ENCODE data around the gene LARP1.
A peak's percentile ranks its signal among the peaks of the same experiment; 100 is the strongest.
"Not testable (repeated sequence)": the region's sequence is repeated elsewhere in the genome, so short reads cannot be mapped to it uniquely, and the experiment has no call there.

LARP1 gene

DNA sequence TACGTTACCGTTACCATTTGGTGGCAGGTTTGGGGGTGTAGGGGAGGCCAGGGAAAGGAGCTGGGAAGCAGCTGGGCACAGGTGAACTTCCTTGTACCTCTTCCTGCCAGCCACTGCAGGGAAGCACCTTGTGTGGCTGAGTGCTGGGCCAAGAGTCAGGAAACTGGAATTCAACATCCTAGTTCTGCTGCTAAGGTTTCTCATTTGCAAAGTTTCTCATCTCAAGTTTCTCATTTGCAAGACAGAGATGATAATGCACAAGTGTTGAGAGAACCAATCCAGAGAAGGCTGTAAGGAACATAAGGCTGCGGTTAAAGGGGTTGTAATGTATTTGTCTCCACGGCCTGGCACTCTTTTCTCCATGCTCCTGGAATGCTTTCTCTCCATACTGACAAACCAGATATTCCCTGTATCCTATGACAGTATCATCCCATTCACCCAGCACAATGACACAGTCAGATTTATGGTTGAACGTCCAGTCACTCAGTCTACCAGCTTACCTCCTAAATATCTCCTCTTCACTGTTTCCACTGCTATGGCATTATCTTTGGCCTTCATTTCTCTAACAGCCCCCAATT lies 33.6 kb upstream of the LARP1 start:
- H3K27ac ChIP-seq (ENCODE audit: low read length), result peak overlapping the region; percentile 44
- no peaks in the 10 kb centered on the region for H3K27me3 ChIP-seq (ENCODE audit: control insufficient read depth, insufficient read depth, low read length)
- H3K4me1 ChIP-seq (ENCODE audit: control insufficient read depth, insufficient read depth, low read length), result peaks cover 1% of the 10 kb centered on the region; the same call in 1 of the 2 replicates
- no peaks in the 10 kb centered on the region for H3K9me3 ChIP-seq (ENCODE audit: control insufficient read depth, insufficient read depth, low read length)
- no CpG with 5 or more reads among the region's 5 CpGs for WGBS (ENCODE audit: insufficient coverage, insufficient read length)
- peak; percentile 70 for DNase-seq (ENCODE audit: low read depth, low spot score)
- no peak overlapping the region for H3K4me3 ChIP-seq (ENCODE audit: low read length)
- no peaks in the 10 kb centered on the region for H3K36me3 ChIP-seq (ENCODE audit: control insufficient read depth, insufficient read depth, low read length)

DNA sequence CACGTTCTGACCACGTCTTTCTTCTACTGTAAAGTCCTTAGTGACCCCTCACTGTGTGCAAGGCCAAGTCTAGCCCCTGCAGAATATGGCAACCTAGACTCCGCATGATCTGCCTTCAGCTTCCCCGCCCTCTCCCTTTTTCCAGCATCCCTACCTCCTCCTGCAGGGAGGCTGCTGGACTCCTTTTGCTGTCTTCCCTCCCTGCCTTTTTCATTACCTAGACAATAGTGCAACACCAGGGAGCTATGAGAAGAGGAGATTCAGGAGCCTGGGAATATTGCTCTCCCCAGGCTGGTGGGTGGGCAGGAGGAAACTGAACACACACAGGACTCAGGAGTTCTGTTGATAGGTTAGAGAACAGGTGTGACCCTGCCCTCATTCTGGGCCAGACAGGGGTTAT lies 33.1 kb upstream of the LARP1 start:
- H3K36me3 ChIP-seq (ENCODE audit: control insufficient read depth, insufficient read depth, low read length), result no peaks in the 10 kb centered on the region
- DNase-seq (ENCODE audit: low read depth, low spot score), result no peak
- H3K4me3 ChIP-seq (ENCODE audit: low read length), result no peak overlapping the region
- WGBS (ENCODE audit: insufficient coverage, insufficient read length), result no CpG with 5 or more reads among the region's 4 CpGs
- H3K9me3 ChIP-seq (ENCODE audit: control insufficient read depth, insufficient read depth, low read length), result no peaks in the 10 kb centered on the region
- peak overlapping the region; percentile 44 for H3K27ac ChIP-seq (ENCODE audit: low read length)
- no peaks in the 10 kb centered on the region for H3K27me3 ChIP-seq (ENCODE audit: control insufficient read depth, insufficient read depth, low read length)
- peaks cover 1% of the 10 kb centered on the region; the same call in 1 of the 2 replicates for H3K4me1 ChIP-seq (ENCODE audit: control insufficient read depth, insufficient read depth, low read length)

DNA sequence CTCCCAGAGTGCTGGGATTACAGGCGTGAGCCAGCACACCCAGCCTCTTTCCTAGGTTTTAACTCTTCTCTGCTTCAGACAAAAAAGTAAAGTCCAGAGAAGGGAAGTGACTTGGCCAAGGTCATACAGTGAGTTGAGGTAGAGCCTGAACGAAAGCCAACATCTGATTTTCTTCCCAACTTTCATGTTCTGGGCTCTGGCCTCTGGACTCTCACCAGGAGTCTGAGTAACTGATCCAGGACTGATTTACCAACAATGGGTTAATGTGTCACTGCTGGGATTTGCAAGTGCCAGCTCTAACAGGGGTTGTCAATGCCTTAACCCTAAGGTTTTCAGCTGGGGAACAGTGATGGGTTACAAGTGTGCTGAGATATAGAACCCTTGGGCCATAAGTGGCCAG lies 32.2 kb upstream of the LARP1 start:
- Histone ChIP-seq H3K9me3 (ENCODE audit: control insufficient read depth, insufficient read depth, low read length) (no peaks in the 10 kb centered on the region), H3K4me1 (ENCODE audit: control insufficient read depth, insufficient read depth, low read length) (peaks cover 1% of the 10 kb centered on the region; the same call in 1 of the 2 replicates), H3K36me3 (ENCODE audit: control insufficient read depth, insufficient read depth, low read length) (no peaks in the 10 kb centered on the region), H3K27me3 (ENCODE audit: control insufficient read depth, insufficient read depth, low read length) (no peaks in the 10 kb centered on the region), H3K4me3 (ENCODE audit: low read length) (no peak overlapping the region), H3K27ac (ENCODE audit: low read length) (no peak overlapping the region)
- no peak for DNase-seq (ENCODE audit: low read depth, low spot score)
- WGBS (ENCODE audit: insufficient coverage, insufficient read length), result no CpG with 5 or more reads among the region's 2 CpGs

DNA sequence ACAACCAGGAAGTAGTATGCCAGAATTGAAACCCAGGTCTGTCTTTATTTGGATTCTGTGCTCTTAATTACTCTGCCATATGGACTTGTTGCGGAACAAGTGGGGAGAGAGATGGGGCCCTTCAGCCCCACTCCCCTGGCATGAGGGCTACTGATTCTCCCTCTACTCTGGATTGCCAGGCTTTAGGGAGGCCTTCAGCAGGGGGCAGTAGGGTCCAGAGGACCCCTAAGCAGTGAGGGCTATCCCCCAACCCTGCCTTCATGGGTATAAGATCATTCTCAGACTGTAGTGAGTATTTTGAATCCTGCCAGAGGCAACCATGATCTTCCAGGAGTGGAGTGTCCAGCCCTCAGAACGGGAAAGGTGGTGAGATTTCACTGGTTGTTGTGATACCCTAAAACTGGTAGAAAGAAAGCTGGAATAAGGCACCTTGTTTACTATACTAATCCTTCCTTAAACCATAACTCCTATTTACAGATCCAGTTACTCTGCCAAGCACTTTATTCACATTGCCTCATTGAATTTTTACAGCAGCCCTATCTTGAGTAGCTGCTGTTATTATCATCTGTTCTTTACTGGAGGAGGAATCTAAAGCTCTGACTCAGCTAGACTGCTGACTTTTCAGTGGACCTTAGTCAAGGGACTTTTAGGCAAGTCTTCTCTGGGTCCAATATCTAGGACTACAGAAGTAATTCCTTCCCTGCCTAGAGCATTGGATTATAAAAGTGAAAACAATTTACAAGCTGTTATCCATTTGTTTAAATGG lies 31.3 kb upstream of the LARP1 start:
- H3K36me3 ChIP-seq (ENCODE audit: control insufficient read depth, insufficient read depth, low read length), result no peaks in the 10 kb centered on the region

DNA sequence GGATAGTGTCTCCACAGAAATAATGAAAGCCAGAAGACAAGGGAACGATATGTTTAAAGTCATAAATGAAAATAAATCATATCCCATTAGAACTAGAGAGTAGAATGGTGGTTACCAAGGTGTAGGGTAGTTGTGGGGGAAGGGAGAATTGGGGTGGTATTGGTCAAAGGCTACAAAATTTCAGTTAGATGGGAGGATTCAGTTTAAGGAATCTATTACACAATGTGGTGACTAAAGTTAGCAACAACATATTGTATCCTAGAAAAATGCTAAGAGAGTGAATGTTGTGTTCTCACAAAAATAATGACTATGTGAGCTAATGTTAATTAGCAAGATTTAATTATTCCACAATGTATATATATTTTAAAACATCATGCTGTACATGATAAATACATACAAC lies 27.8 kb upstream of the LARP1 start:
- Histone ChIP-seq H3K27ac (ENCODE audit: low read length) (no peak overlapping the region), H3K27me3 (ENCODE audit: control insufficient read depth, insufficient read depth, low read length) (no peaks in the 10 kb centered on the region), H3K36me3 (ENCODE audit: control insufficient read depth, insufficient read depth, low read length) (no peaks in the 10 kb centered on the region), H3K4me1 (ENCODE audit: control insufficient read depth, insufficient read depth, low read length) (no peaks in the 10 kb centered on the region), H3K4me3 (ENCODE audit: low read length) (no peak overlapping the region), H3K9me3 (ENCODE audit: control insufficient read depth, insufficient read depth, low read length) (no peaks in the 10 kb centered on the region)
- no peak for DNase-seq (ENCODE audit: low read depth, low spot score)
- WGBS (ENCODE audit: insufficient coverage, insufficient read length), result no CpG with 5 or more reads among the region's 1 CpG

More for the DNA sequence above, 31.3 kb upstream of the LARP1 start:
- no peaks in the 10 kb centered on the region for H3K27me3 ChIP-seq (ENCODE audit: control insufficient read depth, insufficient read depth, low read length)
- no peak overlapping the region for H3K27ac ChIP-seq (ENCODE audit: low read length)
- WGBS (ENCODE audit: insufficient coverage, insufficient read length), result no CpG with 5 or more reads among the region's 2 CpGs
- no peaks in the 10 kb centered on the region for H3K9me3 ChIP-seq (ENCODE audit: control insufficient read depth, insufficient read depth, low read length)
- no peak overlapping the region for H3K4me3 ChIP-seq (ENCODE audit: low read length)
- DNase-seq (ENCODE audit: low read depth, low spot score), result no peak
- peaks cover 1% of the 10 kb centered on the region; the same call in 1 of the 2 replicates for H3K4me1 ChIP-seq (ENCODE audit: control insufficient read depth, insufficient read depth, low read length)

DNA sequence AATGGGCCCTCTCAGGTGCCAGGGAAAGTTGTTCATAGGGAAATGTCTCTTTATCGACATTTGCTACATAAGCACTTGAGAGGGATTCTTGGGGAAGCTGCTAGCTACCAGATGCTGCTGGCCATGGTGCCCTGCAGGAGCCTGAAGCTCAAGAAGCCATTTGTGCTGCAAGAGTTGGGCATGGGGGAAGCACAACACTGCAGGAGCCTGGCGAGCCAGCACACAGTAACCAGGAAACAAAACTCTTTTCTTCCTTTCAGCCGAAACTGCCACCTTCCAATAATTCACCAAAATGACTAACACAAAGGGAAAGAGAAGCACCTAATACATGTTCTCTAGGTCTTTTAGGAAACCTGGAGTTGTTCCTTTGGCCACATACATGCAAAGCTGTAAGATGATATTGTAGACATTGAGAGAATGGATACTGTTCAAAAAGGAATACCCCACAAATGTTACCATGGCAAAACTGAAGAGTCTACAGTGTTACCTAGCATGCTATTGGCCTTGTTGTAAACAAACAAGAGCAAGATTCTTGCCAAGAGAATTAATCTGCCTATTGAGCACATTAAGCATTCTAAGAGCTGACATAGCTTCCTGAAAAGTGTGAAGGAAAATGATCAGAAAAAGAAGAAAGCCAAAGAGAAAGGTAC lies 26.1 kb upstream of the LARP1 start:
- WGBS (ENCODE audit: insufficient coverage, insufficient read length), result no CpG with 5 or more reads among the region's 3 CpGs
- H3K36me3 ChIP-seq (ENCODE audit: control insufficient read depth, insufficient read depth, low read length), result no peaks in the 10 kb centered on the region
- H3K4me1 ChIP-seq (ENCODE audit: control insufficient read depth, insufficient read depth, low read length), result no peaks in the 10 kb centered on the region
- H3K27me3 ChIP-seq (ENCODE audit: control insufficient read depth, insufficient read depth, low read length), result no peaks in the 10 kb centered on the region
- no peak for DNase-seq (ENCODE audit: low read depth, low spot score)
- no peaks in the 10 kb centered on the region for H3K9me3 ChIP-seq (ENCODE audit: control insufficient read depth, insufficient read depth, low read length)
- H3K27ac ChIP-seq (ENCODE audit: low read length), result no peak overlapping the region
- no peak overlapping the region for H3K4me3 ChIP-seq (ENCODE audit: low read length)

DNA sequence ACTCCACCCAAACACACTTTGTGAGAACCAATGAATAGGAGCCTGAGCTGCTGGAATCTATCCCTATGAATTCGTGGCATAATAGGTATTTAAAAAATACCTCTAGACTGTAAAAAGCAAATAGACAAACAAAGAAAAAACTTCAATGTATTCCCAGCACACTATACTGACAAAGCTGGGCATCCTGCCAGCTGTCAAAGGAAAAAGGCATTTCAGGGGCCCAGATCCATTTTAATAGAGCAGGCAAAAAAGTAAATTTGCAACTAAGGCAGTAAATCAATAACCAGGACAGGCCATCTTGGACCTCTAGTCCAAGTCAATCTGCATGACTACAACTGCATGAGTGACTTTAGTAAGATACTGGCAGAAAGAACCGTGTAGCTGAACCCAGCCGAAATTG lies 25.6 kb upstream of the LARP1 start:
- Histone ChIP-seq H3K4me1 (ENCODE audit: control insufficient read depth, insufficient read depth, low read length) (no peaks in the 10 kb centered on the region), H3K27ac (ENCODE audit: low read length) (no peak overlapping the region), H3K36me3 (ENCODE audit: control insufficient read depth, insufficient read depth, low read length) (no peaks in the 10 kb centered on the region), H3K27me3 (ENCODE audit: control insufficient read depth, insufficient read depth, low read length) (no peaks in the 10 kb centered on the region), H3K9me3 (ENCODE audit: control insufficient read depth, insufficient read depth, low read length) (no peaks in the 10 kb centered on the region), H3K4me3 (ENCODE audit: low read length) (no peak overlapping the region)
- DNase-seq (ENCODE audit: low read depth, low spot score), result no peak
- WGBS (ENCODE audit: insufficient coverage, insufficient read length), result no CpG with 5 or more reads among the region's 3 CpGs

DNA sequence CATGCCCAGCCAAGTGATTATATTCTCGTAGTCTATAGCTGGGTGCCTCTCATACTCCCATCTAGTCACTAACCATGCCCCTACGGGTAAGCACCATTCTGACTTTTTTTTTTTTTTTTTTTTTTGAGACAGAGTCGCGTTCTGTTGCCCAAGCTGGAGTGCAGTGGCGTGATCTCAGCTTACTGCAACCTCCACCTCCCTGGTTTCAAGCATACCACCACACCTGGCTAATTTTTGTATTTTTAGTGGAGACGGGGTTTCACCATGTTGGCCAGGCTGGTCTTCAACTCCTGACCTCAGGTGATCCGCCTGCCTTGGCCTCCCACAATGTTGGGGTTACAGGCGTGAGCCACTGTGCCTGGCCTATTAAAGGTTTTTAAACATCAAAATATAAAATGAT lies 24.4 kb upstream of the LARP1 start:
- H3K4me1 ChIP-seq (ENCODE audit: control insufficient read depth, insufficient read depth, low read length); H3K27ac ChIP-seq (ENCODE audit: low read length); H3K9me3 ChIP-seq (ENCODE audit: control insufficient read depth, insufficient read depth, low read length); H3K27me3 ChIP-seq (ENCODE audit: control insufficient read depth, insufficient read depth, low read length); H3K4me3 ChIP-seq (ENCODE audit: low read length); DNase-seq (ENCODE audit: low read depth, low spot score); H3K36me3 ChIP-seq (ENCODE audit: control insufficient read depth, insufficient read depth, low read length): not testable (repeated sequence)
- WGBS (ENCODE audit: insufficient coverage, insufficient read length), result no CpG with 5 or more reads among the region's 8 CpGs

DNA sequence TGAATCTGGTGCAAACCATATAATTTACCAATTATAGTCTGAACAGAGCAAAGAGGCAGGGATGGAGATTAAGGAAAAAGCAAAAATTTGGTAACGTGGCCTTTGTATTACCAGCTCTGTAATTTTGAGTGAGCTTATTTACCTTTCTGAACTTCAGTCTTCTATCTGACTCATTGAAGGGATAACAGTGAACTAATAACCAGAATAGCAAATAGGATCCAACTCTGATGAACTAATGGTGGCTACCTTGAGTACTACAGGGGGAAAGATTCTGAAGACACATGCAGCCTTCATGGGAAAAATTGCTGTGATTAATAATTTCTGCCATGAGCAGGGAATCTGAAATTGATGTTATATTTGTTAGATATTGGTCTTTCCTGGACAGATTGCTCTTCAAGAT lies 23.0 kb upstream of the LARP1 start:
- no CpG with 5 or more reads among the region's 1 CpG for WGBS (ENCODE audit: insufficient coverage, insufficient read length)
- Histone ChIP-seq H3K27me3 (ENCODE audit: control insufficient read depth, insufficient read depth, low read length) (no peaks in the 10 kb centered on the region), H3K4me1 (ENCODE audit: control insufficient read depth, insufficient read depth, low read length) (no peaks in the 10 kb centered on the region), H3K27ac (ENCODE audit: low read length) (no peak overlapping the region), H3K36me3 (ENCODE audit: control insufficient read depth, insufficient read depth, low read length) (no peaks in the 10 kb centered on the region), H3K4me3 (ENCODE audit: low read length) (no peak overlapping the region), H3K9me3 (ENCODE audit: control insufficient read depth, insufficient read depth, low read length) (no peaks in the 10 kb centered on the region)
- DNase-seq (ENCODE audit: low read depth, low spot score), result no peak

DNA sequence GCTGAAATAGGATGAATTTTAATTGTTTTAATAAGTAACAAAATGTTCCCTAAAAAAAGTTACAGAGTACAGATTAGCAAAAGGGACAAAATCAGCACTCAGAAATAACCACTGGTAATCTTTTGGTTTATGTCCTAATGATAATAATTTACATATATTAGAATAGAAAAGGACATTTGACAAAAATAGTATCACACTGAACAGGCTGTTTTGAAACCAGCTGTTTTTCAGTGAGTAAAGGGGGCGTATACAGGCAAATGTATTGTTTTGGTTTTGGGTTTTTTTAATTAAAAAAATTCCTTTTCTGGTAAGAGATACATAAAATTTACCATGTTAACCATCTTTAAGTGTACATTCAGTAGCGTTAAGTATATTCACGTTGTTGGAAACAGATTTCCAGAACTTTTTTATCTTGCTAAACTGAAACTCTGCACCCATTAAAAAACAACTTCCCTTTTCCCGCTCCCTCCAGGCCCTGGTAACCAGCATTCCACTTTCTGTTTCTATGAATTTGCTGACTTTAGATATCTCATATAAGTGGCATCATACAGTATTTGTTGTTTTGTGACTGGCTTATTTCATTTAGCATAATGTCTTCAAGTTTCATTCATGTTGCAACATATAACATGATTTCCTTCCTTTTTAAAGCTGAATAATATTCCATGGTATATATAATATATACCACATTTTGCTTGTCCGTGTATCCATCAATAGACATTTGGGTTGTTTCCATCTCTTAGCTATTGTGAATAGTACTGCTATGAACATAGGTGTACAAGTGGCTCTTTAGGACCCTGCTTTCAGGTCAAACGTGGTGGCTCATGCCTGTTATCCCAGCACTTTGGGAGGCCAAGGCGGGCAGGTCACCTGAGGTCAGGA lies 20.6 kb upstream of the LARP1 start:
- no peaks in the 10 kb centered on the region for H3K36me3 ChIP-seq (ENCODE audit: control insufficient read depth, insufficient read depth, low read length)
- H3K27me3 ChIP-seq (ENCODE audit: control insufficient read depth, insufficient read depth, low read length), result no peaks in the 10 kb centered on the region
- no CpG with 5 or more reads among the region's 7 CpGs for WGBS (ENCODE audit: insufficient coverage, insufficient read length)
- no peaks in the 10 kb centered on the region for H3K4me1 ChIP-seq (ENCODE audit: control insufficient read depth, insufficient read depth, low read length)
- no peak overlapping the region for H3K27ac ChIP-seq (ENCODE audit: low read length)
- H3K4me3 ChIP-seq (ENCODE audit: low read length), result no peak overlapping the region
- DNase-seq (ENCODE audit: low read depth, low spot score), result no peak
- H3K9me3 ChIP-seq (ENCODE audit: control insufficient read depth, insufficient read depth, low read length), result no peaks in the 10 kb centered on the region

Measured in iPS DF 6.9 (cell line).